GM12891 (cell line): ENCODE data around the gene OR4P4.

Source experiments
- DNase-seq: peaks from one replicate; pipeline ENCODE4 v3.0.0; 2011; ENCODE audit warnings: low spot score; ENCODE audit not compliant: insufficient read length
- FAIRE-seq: peaks from 2 replicates; lab custom pipeline; 2011; peaks lifted over from hg19 to GRCh38; lab: Jason Lieb, UNC
- PAX5 ChIP-seq: IDR thresholded peaks from 2 replicates; pipeline ENCODE4 v1.6.1; 2011; ENCODE audit warnings: low read length, moderate library complexity, mild to moderate bottlenecking; ENCODE audit not compliant: insufficient read depth, severe bottlenecking
- POLR2A ChIP-seq: IDR thresholded peaks from 2 replicates; pipeline ENCODE4 v1.6.1; 2011; ENCODE audit warnings: low read depth, low read length, control low read depth
- POLR2AphosphoS5 ChIP-seq: IDR thresholded peaks from 2 replicates; pipeline ENCODE4 v1.6.1; 2011; ENCODE audit warnings: low read depth, low read length, control low read depth
- POU2F2 ChIP-seq: IDR thresholded peaks from 2 replicates; pipeline ENCODE4 v1.6.1; 2011; ENCODE audit warnings: low read depth, mild to moderate bottlenecking, control low read depth, low read length, moderate library complexity
- SPI1 ChIP-seq: IDR thresholded peaks from 2 replicates; pipeline ENCODE4 v1.6.1; 2011; ENCODE audit warnings: low read depth, low read length, control low read depth
- TAF1 ChIP-seq: IDR thresholded peaks from 2 replicates; pipeline ENCODE4 v1.6.1; 2011; ENCODE audit warnings: low read depth, low read length, control low read depth

OR4P4 gene

DNA sequence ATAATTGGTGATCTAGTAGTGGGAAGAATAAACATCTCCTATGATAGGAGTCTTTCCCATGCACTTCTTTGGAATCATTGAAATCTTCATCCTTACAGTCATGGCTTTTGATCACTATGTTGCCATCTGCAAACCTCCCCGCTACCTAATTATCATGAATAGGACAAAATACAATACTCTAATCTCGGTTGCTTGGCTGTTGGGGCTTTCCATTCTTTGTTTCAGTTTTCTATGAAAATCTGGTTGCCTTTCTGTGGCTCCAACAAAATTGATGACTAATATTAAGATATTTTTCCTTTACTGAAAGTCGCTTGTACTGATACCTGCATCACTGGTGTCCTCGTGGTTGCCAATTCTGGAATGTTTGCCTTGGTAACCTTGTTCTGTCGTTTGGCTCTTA is 38.9 kb downstream of the OR4P4 start:
- FAIRE-seq (no peak), DNase-seq (no peak)
- TF ChIP-seq SPI1 (no peak), POLR2AphosphoS5 (no peak), PAX5 (no peak), POU2F2 (no peak), POLR2A (no peak), TAF1 (no peak)
